Measurements from ENCODE around the gene SSR1. TPM values are rescaled to one million over a fixed set of nuclear protein-coding genes. Genes with fewer than 3 reads are reported as not detected.

SSR1 gene
- total and polyA plus RNA-seq, 9 of the 15 experiments (the other 6 are each of a cell fraction or from before 2014, with no cell fraction given), result 87.7 to 220 (median 144) TPM

DNA sequence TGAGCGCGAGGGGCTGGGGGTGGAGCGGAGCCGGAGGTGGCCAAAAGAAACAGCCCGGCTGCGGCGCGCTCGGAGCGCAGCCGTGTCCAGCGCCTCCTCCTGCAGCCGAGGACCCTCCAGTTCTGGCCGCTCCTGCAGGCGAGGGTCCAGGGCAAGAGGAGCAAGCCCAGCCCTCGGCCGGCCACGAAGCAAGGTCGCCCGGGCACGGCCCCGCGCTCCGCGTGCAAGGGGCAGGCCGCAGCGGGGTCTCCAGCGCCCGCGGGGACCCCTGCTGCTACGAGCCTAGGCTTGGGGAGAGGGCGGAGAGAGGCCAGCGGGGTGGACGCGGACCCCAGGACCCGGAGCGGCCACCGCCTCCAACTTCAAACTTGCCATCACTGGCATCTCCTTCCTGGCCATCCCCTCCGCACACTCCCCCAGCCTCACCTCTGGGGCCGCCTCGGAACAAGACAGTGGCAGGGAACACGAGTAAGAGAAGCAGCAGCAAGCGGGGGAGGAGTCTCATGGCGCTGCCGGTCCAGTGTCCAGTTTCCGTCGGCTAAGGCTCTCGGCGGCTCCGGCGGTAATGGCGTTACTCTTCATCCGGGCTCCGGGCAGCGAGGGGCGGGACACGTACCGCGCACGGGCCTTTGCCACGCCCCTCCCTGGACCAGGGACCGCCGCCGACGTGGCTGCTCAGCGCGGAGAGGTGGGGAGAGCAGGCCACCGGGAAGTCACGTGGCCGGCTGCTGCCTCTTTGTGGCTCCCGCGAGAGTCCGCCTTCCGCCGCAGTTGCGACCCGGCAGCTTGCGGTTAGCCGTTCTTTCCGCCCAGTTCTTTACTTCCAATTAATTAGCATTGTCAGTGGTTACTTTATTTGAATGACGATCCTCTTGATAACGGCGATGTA, at the start of gene SSR1 (continued):
- no peak for TF ChIP-seq ILK (tag; IDR thresholded peaks at IDR 0.05; ENCODE audit: borderline replicate concordance, low read depth)
- TF ChIP-seq, protein P1, sequence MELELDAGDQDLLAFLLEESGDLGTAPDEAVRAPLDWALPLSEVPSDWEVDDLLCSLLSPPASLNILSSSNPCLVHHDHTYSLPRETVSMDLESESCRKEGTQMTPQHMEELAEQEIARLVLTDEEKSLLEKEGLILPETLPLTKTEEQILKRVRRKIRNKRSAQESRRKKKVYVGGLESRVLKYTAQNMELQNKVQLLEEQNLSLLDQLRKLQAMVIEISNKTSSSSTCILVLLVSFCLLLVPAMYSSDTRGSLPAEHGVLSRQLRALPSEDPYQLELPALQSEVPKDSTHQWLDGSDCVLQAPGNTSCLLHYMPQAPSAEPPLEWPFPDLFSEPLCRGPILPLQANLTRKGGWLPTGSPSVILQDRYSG (tag; conservative IDR thresholded peaks at IDR 0.05; ENCODE audit: low read depth), result no peak
- TF ChIP-seq, protein P2, sequence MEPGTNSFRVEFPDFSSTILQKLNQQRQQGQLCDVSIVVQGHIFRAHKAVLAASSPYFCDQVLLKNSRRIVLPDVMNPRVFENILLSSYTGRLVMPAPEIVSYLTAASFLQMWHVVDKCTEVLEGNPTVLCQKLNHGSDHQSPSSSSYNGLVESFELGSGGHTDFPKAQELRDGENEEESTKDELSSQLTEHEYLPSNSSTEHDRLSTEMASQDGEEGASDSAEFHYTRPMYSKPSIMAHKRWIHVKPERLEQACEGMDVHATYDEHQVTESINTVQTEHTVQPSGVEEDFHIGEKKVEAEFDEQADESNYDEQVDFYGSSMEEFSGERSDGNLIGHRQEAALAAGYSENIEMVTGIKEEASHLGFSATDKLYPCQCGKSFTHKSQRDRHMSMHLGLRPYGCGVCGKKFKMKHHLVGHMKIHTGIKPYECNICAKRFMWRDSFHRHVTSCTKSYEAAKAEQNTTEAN (CRISPR knock-in tag; IDR thresholded peaks at IDR 0.05), result no peak
- TF ChIP-seq ZFP30 (CRISPR knock-in tag; IDR thresholded peaks at IDR 0.05; ENCODE audit: borderline replicate concordance), result no peak
- 0 out of 4 replicates have a peak, but pooled peaks of 1 of the 2 experiments have one; percentile 29 for TF ChIP-seq TRIM24 (IDR thresholded peaks at IDR 0.05)
- TF ChIP-seq TBL1XR1 (IDR thresholded peaks at IDR 0.05; ENCODE audit: low read length in 2 of 2), result no peak
- TF ChIP-seq COPS2 (conservative IDR thresholded peaks at IDR 0.05), result no peak
- TF ChIP-seq, protein P3, sequence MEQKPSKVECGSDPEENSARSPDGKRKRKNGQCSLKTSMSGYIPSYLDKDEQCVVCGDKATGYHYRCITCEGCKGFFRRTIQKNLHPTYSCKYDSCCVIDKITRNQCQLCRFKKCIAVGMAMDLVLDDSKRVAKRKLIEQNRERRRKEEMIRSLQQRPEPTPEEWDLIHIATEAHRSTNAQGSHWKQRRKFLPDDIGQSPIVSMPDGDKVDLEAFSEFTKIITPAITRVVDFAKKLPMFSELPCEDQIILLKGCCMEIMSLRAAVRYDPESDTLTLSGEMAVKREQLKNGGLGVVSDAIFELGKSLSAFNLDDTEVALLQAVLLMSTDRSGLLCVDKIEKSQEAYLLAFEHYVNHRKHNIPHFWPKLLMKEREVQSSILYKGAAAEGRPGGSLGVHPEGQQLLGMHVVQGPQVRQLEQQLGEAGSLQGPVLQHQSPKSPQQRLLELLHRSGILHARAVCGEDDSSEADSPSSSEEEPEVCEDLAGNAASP (IDR thresholded peaks at IDR 0.05), result no peak
- no peak for TF ChIP-seq HNRNPK (IDR thresholded peaks at IDR 0.05; ENCODE audit: low read depth, low read length, poor library complexity, severe bottlenecking)
- TF ChIP-seq ETV5 (CRISPR knock-in tag; IDR thresholded peaks at IDR 0.05; ENCODE audit: low read depth), result peak; percentile 87
- TF ChIP-seq FOXM1 (IDR thresholded peaks at IDR 0.05; ENCODE audit: low read depth), result peak; percentile 74
- peak; percentile 57; the same call in 1 of the 2 replicates for TF ChIP-seq FOXM1 (CRISPR knock-in tag; IDR thresholded peaks at IDR 0.05; ENCODE audit: low read depth)
- TF ChIP-seq, protein P4, sequence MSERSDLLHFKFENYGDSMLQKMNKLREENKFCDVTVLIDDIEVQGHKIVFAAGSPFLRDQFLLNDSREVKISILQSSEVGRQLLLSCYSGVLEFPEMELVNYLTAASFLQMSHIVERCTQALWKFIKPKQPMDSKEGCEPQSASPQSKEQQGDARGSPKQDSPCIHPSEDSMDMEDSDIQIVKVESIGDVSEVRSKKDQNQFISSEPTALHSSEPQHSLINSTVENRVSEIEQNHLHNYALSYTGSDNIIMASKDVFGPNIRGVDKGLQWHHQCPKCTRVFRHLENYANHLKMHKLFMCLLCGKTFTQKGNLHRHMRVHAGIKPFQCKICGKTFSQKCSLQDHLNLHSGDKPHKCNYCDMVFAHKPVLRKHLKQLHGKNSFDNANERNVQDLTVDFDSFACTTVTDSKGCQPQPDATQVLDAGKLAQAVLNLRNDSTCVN (CRISPR knock-in tag; IDR thresholded peaks at IDR 0.05), result no peak
- no peak for TF ChIP-seq ZNF76 (CRISPR knock-in tag; IDR thresholded peaks at IDR 0.05; ENCODE audit: borderline replicate concordance)
- no peak for TF ChIP-seq RUNX1 (IDR thresholded peaks at IDR 0.05; ENCODE audit: low read depth)
- TF ChIP-seq ZNF324 (CRISPR knock-in tag; IDR thresholded peaks at IDR 0.05), result no peak
- TF ChIP-seq MCM5 (IDR thresholded peaks at IDR 0.05; ENCODE audit: low read depth), result no peak
- peak; percentile 97 for TF ChIP-seq CBFB (CRISPR knock-in tag; IDR thresholded peaks at IDR 0.05)
- no peak for TF ChIP-seq DPF2 (IDR thresholded peaks at IDR 0.05)
- TF ChIP-seq FOSL1 (tag; conservative IDR thresholded peaks at IDR 0.05), result no peak
